Measurements from ENCODE around the gene TBPL1.

- no peak for TF ChIP-seq ZFP30 (CRISPR knock-in tag; IDR thresholded peaks at IDR 0.05)
- no peak for TF ChIP-seq RARB (CRISPR knock-in tag; IDR thresholded peaks at IDR 0.05)
- no peak for TF ChIP-seq ESRRG (CRISPR knock-in tag; IDR thresholded peaks at IDR 0.05)
- no peak for TF ChIP-seq GLIS3 (CRISPR knock-in tag; IDR thresholded peaks at IDR 0.05)
- no peak for TF ChIP-seq OSR1 (CRISPR knock-in tag; IDR thresholded peaks at IDR 0.05)
- no peak for TF ChIP-seq PATZ1 (CRISPR knock-in tag; IDR thresholded peaks at IDR 0.05; ENCODE audit: borderline replicate concordance)
- no peak for TF ChIP-seq ARNTL (CRISPR knock-in tag; IDR thresholded peaks at IDR 0.05; ENCODE audit: borderline replicate concordance, low read depth)
- TF ChIP-seq, protein P1, sequence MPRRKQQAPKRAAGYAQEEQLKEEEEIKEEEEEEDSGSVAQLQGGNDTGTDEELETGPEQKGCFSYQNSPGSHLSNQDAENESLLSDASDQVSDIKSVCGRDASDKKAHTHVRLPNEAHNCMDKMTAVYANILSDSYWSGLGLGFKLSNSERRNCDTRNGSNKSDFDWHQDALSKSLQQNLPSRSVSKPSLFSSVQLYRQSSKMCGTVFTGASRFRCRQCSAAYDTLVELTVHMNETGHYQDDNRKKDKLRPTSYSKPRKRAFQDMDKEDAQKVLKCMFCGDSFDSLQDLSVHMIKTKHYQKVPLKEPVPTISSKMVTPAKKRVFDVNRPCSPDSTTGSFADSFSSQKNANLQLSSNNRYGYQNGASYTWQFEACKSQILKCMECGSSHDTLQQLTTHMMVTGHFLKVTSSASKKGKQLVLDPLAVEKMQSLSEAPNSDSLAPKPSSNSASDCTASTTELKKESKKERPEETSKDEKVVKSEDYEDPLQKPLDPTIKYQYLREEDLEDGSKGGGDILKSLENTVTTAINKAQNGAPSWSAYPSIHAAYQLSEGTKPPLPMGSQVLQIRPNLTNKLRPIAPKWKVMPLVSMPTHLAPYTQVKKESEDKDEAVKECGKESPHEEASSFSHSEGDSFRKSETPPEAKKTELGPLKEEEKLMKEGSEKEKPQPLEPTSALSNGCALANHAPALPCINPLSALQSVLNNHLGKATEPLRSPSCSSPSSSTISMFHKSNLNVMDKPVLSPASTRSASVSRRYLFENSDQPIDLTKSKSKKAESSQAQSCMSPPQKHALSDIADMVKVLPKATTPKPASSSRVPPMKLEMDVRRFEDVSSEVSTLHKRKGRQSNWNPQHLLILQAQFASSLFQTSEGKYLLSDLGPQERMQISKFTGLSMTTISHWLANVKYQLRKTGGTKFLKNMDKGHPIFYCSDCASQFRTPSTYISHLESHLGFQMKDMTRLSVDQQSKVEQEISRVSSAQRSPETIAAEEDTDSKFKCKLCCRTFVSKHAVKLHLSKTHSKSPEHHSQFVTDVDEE (CRISPR knock-in tag; IDR thresholded peaks at IDR 0.05), result no peak
- no peak for TF ChIP-seq ZFP3 (CRISPR knock-in tag; IDR thresholded peaks at IDR 0.05)
- TF ChIP-seq, protein P2, sequence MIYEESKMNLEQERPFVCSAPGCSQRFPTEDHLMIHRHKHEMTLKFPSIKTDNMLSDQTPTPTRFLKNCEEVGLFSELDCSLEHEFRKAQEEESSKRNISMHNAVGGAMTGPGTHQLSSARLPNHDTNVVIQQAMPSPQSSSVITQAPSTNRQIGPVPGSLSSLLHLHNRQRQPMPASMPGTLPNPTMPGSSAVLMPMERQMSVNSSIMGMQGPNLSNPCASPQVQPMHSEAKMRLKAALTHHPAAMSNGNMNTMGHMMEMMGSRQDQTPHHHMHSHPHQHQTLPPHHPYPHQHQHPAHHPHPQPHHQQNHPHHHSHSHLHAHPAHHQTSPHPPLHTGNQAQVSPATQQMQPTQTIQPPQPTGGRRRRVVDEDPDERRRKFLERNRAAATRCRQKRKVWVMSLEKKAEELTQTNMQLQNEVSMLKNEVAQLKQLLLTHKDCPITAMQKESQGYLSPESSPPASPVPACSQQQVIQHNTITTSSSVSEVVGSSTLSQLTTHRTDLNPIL (CRISPR knock-in tag; IDR thresholded peaks at IDR 0.05; ENCODE audit: low read depth), result no peak
- TF ChIP-seq CSDC2 (CRISPR knock-in tag; IDR thresholded peaks at IDR 0.05), result no peak
Measured at GRCh38 chr6:134034478-134034877, 81.5 kb downstream of the TBPL1 start.
